Hepatocyte (in vitro differentiated cells): ENCODE data around the gene SGCD. TPM values are rescaled to one million over a fixed set of nuclear protein-coding genes. Genes with fewer than 3 reads are reported as not detected.

ENCODE experiments used
- DNase-seq: peaks from one replicate; pipeline ENCODE4 v3.0.0-alpha.2; 2016; ENCODE audit warnings: low spot score
- H2AFZ ChIP-seq: fragments of 200-600 bp; sonication (generic); 2 replicates; pipeline ENCODE4 v1.6.0; 2016; ENCODE audit warnings: antibody characterized with exemption, mild to moderate bottlenecking
- H3K27ac ChIP-seq: fragments of 200-600 bp; sonication (generic); 2 replicates; pipeline ENCODE4 v1.5.1; 2016; ENCODE audit warnings: mild to moderate bottlenecking
- H3K27me3 ChIP-seq: fragments of 200-600 bp; sonication (generic); 2 replicates; pipeline ENCODE4 v1.6.1; 2016
- H3K36me3 ChIP-seq: fragments of 200-600 bp; sonication (generic); replicated peaks from 2 replicates; pipeline ENCODE4 v1.5.1; 2016; ENCODE audit warnings: low read depth; ENCODE audit not compliant: insufficient read depth
- H3K4me1 ChIP-seq: fragments of 200-600 bp; sonication (generic); 2 replicates; pipeline ENCODE4 v1.5.1; 2016; ENCODE audit warnings: mild to moderate bottlenecking, moderate library complexity; ENCODE audit not compliant: insufficient read depth
- H3K4me2 ChIP-seq: fragments of 200-600 bp; sonication (generic); 2 replicates; pipeline ENCODE4 v1.6.0; 2016
- H3K4me3 ChIP-seq: fragments of 200-600 bp; sonication (generic); 2 replicates; pipeline ENCODE4 v1.5.1; 2016; ENCODE audit warnings: mild to moderate bottlenecking
- H3K79me2 ChIP-seq: fragments of 200-600 bp; sonication (generic); 2 replicates; pipeline ENCODE4 v1.6.0; 2017; ENCODE audit warnings: mild to moderate bottlenecking
- H3K9me2 ChIP-seq: fragments of 200-600 bp; sonication (generic); replicated peaks from 2 replicates; pipeline ENCODE4 v1.6.0; 2017; ENCODE audit warnings: mild to moderate bottlenecking; ENCODE audit not compliant: insufficient read depth
- H3K9me3 ChIP-seq: fragments of 200-600 bp; sonication (generic); 2 replicates; pipeline ENCODE4 v1.5.1; 2016; ENCODE audit warnings: low read depth, mild to moderate bottlenecking
- H4K20me1 ChIP-seq: fragments of 200-600 bp; sonication (generic); 2 replicates; pipeline ENCODE4 v1.6.0; 2016; ENCODE audit warnings: mild to moderate bottlenecking; ENCODE audit not compliant: insufficient read depth, poor library complexity, severe bottlenecking
- CTCF ChIP-seq: fragments of 200-600 bp; sonication (generic); IDR thresholded peaks from 2 replicates; pipeline ENCODE4 v1.5.1; 2016; ENCODE audit warnings: antibody characterized with exemption, mild to moderate bottlenecking; ENCODE audit not compliant: poor library complexity
- EZH2 ChIP-seq: fragments of 200-600 bp; sonication (generic); IDR thresholded peaks from 2 replicates; pipeline ENCODE4 v1.6.1; 2016; ENCODE audit warnings: antibody characterized with exemption, mild to moderate bottlenecking, borderline replicate concordance
- EZH2phosphoT487 ChIP-seq: fragments of 200-600 bp; sonication (generic); IDR thresholded peaks from one replicate; pipeline ENCODE4 v1.6.1; 2018; ENCODE audit warnings: antibody characterized with exemption, mild to moderate bottlenecking, low read depth, moderate library complexity; ENCODE audit not compliant: unreplicated experiment, severe bottlenecking
- WGBS: methylation state at CpG from one replicate; pipeline ENCODE4 v1.1.6; 2016; ENCODE audit warnings: low lambda C conversion rate; ENCODE audit errors: missing lambda C conversion rate; 5-methylcytosine and 5-hydroxymethylcytosine counted together
- polyA plus RNA-seq: library from polyadenylated mRNA; unstranded; fragments of >200 nt; fragmentation: Nextera tagmentation; extraction: Ambion mirVana; gene quantifications from 2 replicates; pipeline ENCODE4 v1.2.1, GENCODE V29; 2016
- total RNA-seq: library from RNA; depleted of rRNA; stranded (reverse); fragments of >200 nt; gene quantifications from 2 replicates; pipeline ENCODE4 v1.2.3, GENCODE V29; 2014

The SGCD gene
- total and polyA plus RNA-seq, 2 experiments from 2014 or later: 3.8 to 8.8 TPM

- no peaks in the 10 kb centered on the region for H3K79me2 ChIP-seq
- no peaks in the 10 kb centered on the region for H3K9me3 ChIP-seq
- no peaks in the 10 kb centered on the region for H4K20me1 ChIP-seq
- H3K4me3 ChIP-seq: no peak overlapping the region
- H3K27ac ChIP-seq: no peak overlapping the region
- H2AFZ ChIP-seq: no peak overlapping the region
- H3K36me3 ChIP-seq: no peaks in the 10 kb centered on the region
- peaks cover 7% of the 10 kb centered on the region for H3K4me1 ChIP-seq
- DNase-seq: no peak
- TF ChIP-seq CTCF: no peak
- TF ChIP-seq EZH2phosphoT487: no peak
- no peak for TF ChIP-seq EZH2
- H3K4me2 ChIP-seq: no peak overlapping the region
- H3K27me3 ChIP-seq: no peaks in the 10 kb centered on the region
- 76% methylated on average over 3 of the region's 3 CpGs for WGBS
- no peaks in the 10 kb centered on the region for H3K9me2 ChIP-seq
Measured at GRCh38 chr5:156405988-156406387, 79.0 kb downstream of the SGCD start.

- no peaks in the 10 kb centered on the region for H3K9me2 ChIP-seq
- TF ChIP-seq EZH2phosphoT487 (no peak), EZH2 (no peak), CTCF (no peak)
- 89% methylated on average over 3 of the region's 3 CpGs for WGBS
Measured at GRCh38 chr5:156407251-156407650, 80.3 kb downstream of the SGCD start.

GRCh38 chr5:156409834-156410233 is 82.9 kb downstream of the SGCD start:
- no peaks in the 10 kb centered on the region for H4K20me1 ChIP-seq
- TF ChIP-seq EZH2: no peak
- TF ChIP-seq CTCF: no peak
- TF ChIP-seq EZH2phosphoT487: no peak
- DNase-seq: no peak
- H3K4me1 ChIP-seq: peaks cover 15% of the 10 kb centered on the region
- H3K27ac ChIP-seq: no peak overlapping the region
- no peaks in the 10 kb centered on the region for H3K9me2 ChIP-seq
- no peaks in the 10 kb centered on the region for H3K79me2 ChIP-seq
- H3K4me2 ChIP-seq: no peak overlapping the region
- no peak overlapping the region for H3K4me3 ChIP-seq
- no peaks in the 10 kb centered on the region for H3K9me3 ChIP-seq
- H3K36me3 ChIP-seq: no peaks in the 10 kb centered on the region
- 96% methylated on average over 1 of the region's 1 CpG for WGBS
- no peak overlapping the region for H2AFZ ChIP-seq
- no peaks in the 10 kb centered on the region for H3K27me3 ChIP-seq

More at GRCh38 chr5:156407251-156407650, 80.3 kb downstream of the SGCD start:
- Histone ChIP-seq H3K27me3 (no peaks in the 10 kb centered on the region), H4K20me1 (no peaks in the 10 kb centered on the region), H3K27ac (no peak overlapping the region), H2AFZ (no peak overlapping the region), H3K4me2 (no peak overlapping the region), H3K9me3 (no peaks in the 10 kb centered on the region), H3K4me3 (no peak overlapping the region), H3K79me2 (no peaks in the 10 kb centered on the region), H3K4me1 (peaks cover 12% of the 10 kb centered on the region), H3K36me3 (no peaks in the 10 kb centered on the region)
- no peak for DNase-seq

- no peak overlapping the region for H2AFZ ChIP-seq
- no peaks in the 10 kb centered on the region for H3K27me3 ChIP-seq
- peak; percentile 29 for DNase-seq
- H3K79me2 ChIP-seq: no peaks in the 10 kb centered on the region
- TF ChIP-seq EZH2phosphoT487 (no peak), CTCF (no peak)
- no peaks in the 10 kb centered on the region for H3K9me3 ChIP-seq
- no peaks in the 10 kb centered on the region for H3K9me2 ChIP-seq
- no peaks in the 10 kb centered on the region for H3K36me3 ChIP-seq
- H3K4me2 ChIP-seq: peak overlapping the region; percentile 49
- 55% methylated on average over 6 of the region's 6 CpGs for WGBS
- H4K20me1 ChIP-seq: no peaks in the 10 kb centered on the region
- peaks cover 15% of the 10 kb centered on the region for H3K4me1 ChIP-seq
- no peak overlapping the region for H3K4me3 ChIP-seq
- peak overlapping the region; percentile 56 for H3K27ac ChIP-seq
Measured at GRCh38 chr5:156411185-156411613, 84.2 kb downstream of the SGCD start.
